Activated B cell treated with CpG ODN at 0.5 μM for 24 hours (primary cell): Measurements from ENCODE around the gene DCHS1. TPM values are rescaled to one million over a fixed set of nuclear protein-coding genes. Genes with fewer than 3 reads are reported as not detected.
A peak's percentile ranks its signal among the peaks of the same experiment; 100 is the strongest.

ENCODE experiments used
- ATAC-seq: fragments of 200-7000 bp; cut with Tn5 transposase; one replicate; pipeline ENCODE4 v1.10.0; 2021; ENCODE audit warnings: low read depth, mild to moderate bottlenecking, moderate library complexity
- CTCF ChIA-PET: fragments of 350-600 bp; sonication (Branson Sonifier 250); formaldehyde crosslinking; loops from one replicate; lab custom pipeline; 2021; ENCODE audit warnings: antibody characterized with exemption; lab: Charles Lee
- POLR2A ChIA-PET: fragments of 350-600 bp; sonication (Branson Sonifier 250); formaldehyde crosslinking; loops from one replicate; lab custom pipeline; 2021; ENCODE audit warnings: antibody characterized with exemption; lab: Charles Lee
- DNase-seq: peaks from one replicate; pipeline ENCODE4 v3.0.0; 2022
- H3K27ac Mint-ChIP-seq: one replicate; pipeline ENCODE4 v1.8.0; 2020; ENCODE audit warnings: mixed read lengths
- H3K27me3 Mint-ChIP-seq: one replicate; pipeline ENCODE4 v1.8.0; 2021; ENCODE audit warnings: mixed read lengths
- H3K36me3 Mint-ChIP-seq: one replicate; pipeline ENCODE4 v1.8.0; 2021; ENCODE audit warnings: low read depth, mixed read lengths
- H3K4me1 Mint-ChIP-seq: one replicate; pipeline ENCODE4 v1.8.0; 2021; ENCODE audit warnings: mixed read lengths
- H3K4me3 Mint-ChIP-seq: one replicate; pipeline ENCODE4 v1.8.0; 2020; ENCODE audit warnings: mild to moderate bottlenecking, mixed read lengths
- H3K9me3 Mint-ChIP-seq: one replicate; pipeline ENCODE4 v1.8.0; 2020; ENCODE audit warnings: mixed read lengths
- intact Hi-C: fragments of 100-400 bp; cut with micrococcal nuclease; formaldehyde crosslinking; loops from one replicate; pipeline ENCODE4 v1.15.1; 2024
- total RNA-seq: library from RNA; stranded (reverse); gene quantifications from 2 replicates; pipeline ENCODE4 v1.2.3, GENCODE V29; 2022
- TF ChIP-seq, protein P1 (sequence below): fragments of 200-600 bp; IDR thresholded peaks from one replicate; pipeline ENCODE4 v1.8.0; 2022; ENCODE audit warnings: antibody characterized with exemption, mild to moderate bottlenecking

DCHS1 gene
- total RNA-seq, 1 donor from 2014 or later: 0.22 TPM

- ChIA-PET CTCF (interaction anchor here (1.2 kb wide), 1 partner anchor 36 kb away, joined by 5 read pairs; no protein-coding TSS in a partner anchor), POLR2A (no interaction called here)
- DNase-seq (peak; percentile 11), ATAC-seq (no peak)
- H3K4me3 Mint-ChIP-seq: no peak overlapping the region
- no peaks in the 10 kb centered on the region for H3K27me3 Mint-ChIP-seq
- intact Hi-C loops: no loop called here
- no peaks in the 10 kb centered on the region for H3K36me3 Mint-ChIP-seq
- no peak overlapping the region for H3K27ac Mint-ChIP-seq
- TF ChIP-seq, protein P1, sequence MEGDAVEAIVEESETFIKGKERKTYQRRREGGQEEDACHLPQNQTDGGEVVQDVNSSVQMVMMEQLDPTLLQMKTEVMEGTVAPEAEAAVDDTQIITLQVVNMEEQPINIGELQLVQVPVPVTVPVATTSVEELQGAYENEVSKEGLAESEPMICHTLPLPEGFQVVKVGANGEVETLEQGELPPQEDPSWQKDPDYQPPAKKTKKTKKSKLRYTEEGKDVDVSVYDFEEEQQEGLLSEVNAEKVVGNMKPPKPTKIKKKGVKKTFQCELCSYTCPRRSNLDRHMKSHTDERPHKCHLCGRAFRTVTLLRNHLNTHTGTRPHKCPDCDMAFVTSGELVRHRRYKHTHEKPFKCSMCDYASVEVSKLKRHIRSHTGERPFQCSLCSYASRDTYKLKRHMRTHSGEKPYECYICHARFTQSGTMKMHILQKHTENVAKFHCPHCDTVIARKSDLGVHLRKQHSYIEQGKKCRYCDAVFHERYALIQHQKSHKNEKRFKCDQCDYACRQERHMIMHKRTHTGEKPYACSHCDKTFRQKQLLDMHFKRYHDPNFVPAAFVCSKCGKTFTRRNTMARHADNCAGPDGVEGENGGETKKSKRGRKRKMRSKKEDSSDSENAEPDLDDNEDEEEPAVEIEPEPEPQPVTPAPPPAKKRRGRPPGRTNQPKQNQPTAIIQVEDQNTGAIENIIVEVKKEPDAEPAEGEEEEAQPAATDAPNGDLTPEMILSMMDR: no peak
- no peaks in the 10 kb centered on the region for H3K9me3 Mint-ChIP-seq
- peaks cover 18% of the 10 kb centered on the region for H3K4me1 Mint-ChIP-seq
Observed at GRCh38 chr11:6631361-6631890, 24.2 kb downstream of the DCHS1 start.

GRCh38 chr11:6630632-6631291 is 24.8 kb downstream of the DCHS1 start:
- intact Hi-C loops: no loop called here
- CTCF ChIA-PET: interaction anchor here (1.2 kb wide), 1 partner anchor 37 kb away, joined by 5 read pairs; no protein-coding TSS in a partner anchor
- H3K9me3 Mint-ChIP-seq: no peaks in the 10 kb centered on the region
- peaks cover 20% of the 10 kb centered on the region for H3K4me1 Mint-ChIP-seq
- H3K27me3 Mint-ChIP-seq: no peaks in the 10 kb centered on the region
- no peak for DNase-seq
- no peak for ATAC-seq
- POLR2A ChIA-PET: no interaction called here
- TF ChIP-seq, protein P1: no peak
- no peak overlapping the region for H3K27ac Mint-ChIP-seq
- H3K36me3 Mint-ChIP-seq: no peaks in the 10 kb centered on the region
- H3K4me3 Mint-ChIP-seq: no peak overlapping the region

DNA sequence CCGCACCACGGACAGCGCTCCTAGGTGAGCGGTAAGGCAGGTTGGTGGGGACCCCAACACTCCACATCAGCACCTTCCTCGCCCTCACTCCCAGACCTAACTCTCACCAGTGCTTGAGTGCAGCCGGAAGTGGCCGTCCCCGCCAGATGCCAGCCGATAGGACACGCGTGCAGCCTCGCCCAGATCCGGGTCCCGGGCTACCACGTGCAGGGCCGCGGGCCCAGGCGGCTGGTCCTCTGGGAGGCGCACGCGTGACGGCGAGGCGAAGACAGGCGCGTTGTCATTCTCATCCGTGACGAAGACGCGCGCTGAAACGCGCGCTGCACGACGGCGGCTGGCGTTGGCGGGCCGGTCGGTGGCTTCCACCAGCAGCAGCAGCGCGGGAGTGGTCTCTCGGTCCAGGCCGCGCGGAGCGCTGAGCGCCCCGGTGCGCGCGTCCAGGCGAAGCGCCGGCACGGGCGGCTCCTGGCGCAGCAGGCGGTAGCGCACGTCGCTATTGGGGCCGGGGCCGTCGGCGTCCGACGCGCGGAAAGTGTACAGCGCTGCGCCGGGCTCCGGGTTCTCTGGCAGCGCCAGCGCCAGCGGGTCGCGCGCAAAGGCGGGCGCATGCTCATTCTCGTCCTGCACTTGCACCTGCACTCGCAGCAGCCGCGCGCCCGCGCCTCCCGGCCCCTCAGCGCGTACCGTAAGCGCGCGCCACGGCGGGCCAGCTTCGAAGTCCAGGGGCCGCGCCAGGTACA is 25.5 kb downstream of the DCHS1 start:
- ChIA-PET CTCF (interaction anchor here (0.9 kb wide), 1 partner anchor 11 kb away, joined by 3 read pairs; the partner anchor contains the start of gene TPP1), POLR2A (interaction anchor here (1.2 to 1.3 kb wide), 2 partner anchors 9 to 12 kb away, joined by 4 read pairs; no protein-coding TSS in a partner anchor)
- Mint-ChIP-seq H3K9me3 (no peaks in the 10 kb centered on the region), H3K27ac (no peak overlapping the region), H3K27me3 (no peaks in the 10 kb centered on the region), H3K4me3 (no peak overlapping the region), H3K4me1 (peaks cover 20% of the 10 kb centered on the region), H3K36me3 (no peaks in the 10 kb centered on the region)
- TF ChIP-seq, protein P1: no peak
- ATAC-seq: no peak
- intact Hi-C loops: no loop called here
- DNase-seq: no peak

GRCh38 chr11:6629573-6629891 is 26.1 kb downstream of the DCHS1 start:
- Mint-ChIP-seq H3K27ac (no peak overlapping the region), H3K4me1 (peaks cover 20% of the 10 kb centered on the region), H3K4me3 (no peak overlapping the region), H3K9me3 (no peaks in the 10 kb centered on the region), H3K36me3 (no peaks in the 10 kb centered on the region), H3K27me3 (no peaks in the 10 kb centered on the region)
- intact Hi-C loops: no loop called here
- TF ChIP-seq, protein P1: no peak
- no peak for DNase-seq
- CTCF ChIA-PET: interaction anchor here (0.9 kb wide), 1 partner anchor 10 kb away, joined by 3 read pairs; the partner anchor contains the start of gene TPP1
- no peak for ATAC-seq
- POLR2A ChIA-PET: interaction anchor here (1.0 to 1.3 kb wide), 3 partner anchors 9 to 17 kb away, joined by 3 to 4 read pairs (median 4); no protein-coding TSS in a partner anchor

- no peak overlapping the region for H3K4me3 Mint-ChIP-seq
- no peaks in the 10 kb centered on the region for H3K9me3 Mint-ChIP-seq
Observed at GRCh38 chr11:6628526-6628925, 27.1 kb downstream of the DCHS1 start.

More at GRCh38 chr11:6628526-6628925, 27.1 kb downstream of the DCHS1 start:
- CTCF ChIA-PET: no interaction called here
- ATAC-seq: no peak
- TF ChIP-seq, protein P1: no peak
- H3K27ac Mint-ChIP-seq: no peak overlapping the region
- no peak for DNase-seq
- POLR2A ChIA-PET: interaction anchor here (1.0 to 1.3 kb wide), 4 partner anchors 8 to 19 kb away, joined by 3 to 4 read pairs (median 4); no protein-coding TSS in a partner anchor
- H3K36me3 Mint-ChIP-seq: no peaks in the 10 kb centered on the region
- peaks cover 20% of the 10 kb centered on the region for H3K4me1 Mint-ChIP-seq
- intact Hi-C loops: no loop called here
- H3K27me3 Mint-ChIP-seq: no peaks in the 10 kb centered on the region
